ENCODE data around the gene LOXL1. TPM values are rescaled to one million over a fixed set of nuclear protein-coding genes. Genes with fewer than 3 reads are reported as not detected.
A peak's percentile ranks its signal among the peaks of the same experiment; 100 is the strongest.

LOXL1 gene
- polyA plus RNA-seq, 3 donors = 0.07 TPM; not detected in 2

- H4K20me1 ChIP-seq (ENCODE audit: insufficient read depth, low read length) = no peaks in the 10 kb centered on the region
- H3K4me1 ChIP-seq (ENCODE audit: control insufficient read depth in 1 of 2, insufficient read depth in 2 of 2, low read length in 2 of 2) = peaks cover 17 to 40% of the 10 kb centered on the region in 2 donors
- Mint-ChIP-seq H3K27me3 (ENCODE audit: low read depth in 3 of 3) (peaks cover 39 to 55% (median 41%) of the 10 kb centered on the region in 3 donors), H3K4me1 (peaks cover 26% of the 10 kb centered on the region), H3K4me3 (peak overlapping the region; percentile 45 to 87), H3K9me3 (peaks cover 0 to 5% (median 0%) of the 10 kb centered on the region in 7 donors), H3K27ac (no peak overlapping the region), H3K36me3 (peaks cover 0 to 9% of the 10 kb centered on the region in 2 donors)
- 83% methylated on average over 3 of the region's 3 CpGs for WGBS (ENCODE audit: insufficient coverage)
- H3K4me3 ChIP-seq (replicated peaks in 1 of 3; ENCODE audit: low read depth in 2 of 3, low read length in 3 of 3) = peak overlapping the region in 1 of 3 experiments; percentile 69
- intact Hi-C loops (cut with micrococcal nuclease) = loop anchor here in 1 of 2 donors (5.0 kb wide), 1 partner anchor 46 kb away; no protein-coding TSS in a partner anchor
- no peak for TF ChIP-seq CTCF (IDR thresholded peaks at IDR 0.05)
- H3K79me2 ChIP-seq (ENCODE audit: insufficient read depth, low read length) = no peaks in the 10 kb centered on the region
- H3K9ac ChIP-seq (ENCODE audit: insufficient read depth, low read length, poor library complexity, severe bottlenecking) = peak overlapping the region; percentile 60
- H3K4me2 ChIP-seq (replicated peaks; ENCODE audit: extremely low read depth, low read length, poor library complexity, severe bottlenecking) = peak overlapping the region; percentile 79
- DNase-seq = no peak
- no peaks in the 10 kb centered on the region for H3K36me3 ChIP-seq (replicated peaks in 1 of 2; ENCODE audit: control insufficient read depth in 1 of 2, insufficient read depth in 2 of 2, low read length in 2 of 2)
- peaks cover 0 to 5% of the 10 kb centered on the region in 2 donors for H3K9me3 ChIP-seq (replicated peaks in 1 of 2; ENCODE audit: control insufficient read depth in 1 of 2, insufficient read depth in 1 of 2, low read length in 2 of 2)
- H2AFZ ChIP-seq (ENCODE audit: insufficient read depth, low read depth, low read length, poor library complexity, severe bottlenecking) = no peak overlapping the region
- peaks cover 13 to 49% of the 10 kb centered on the region in 2 donors for H3K27me3 ChIP-seq (ENCODE audit: control insufficient read depth in 2 of 2, insufficient read depth in 2 of 2, low read length in 2 of 2)
- no peak overlapping the region for H3K27ac ChIP-seq (ENCODE audit: low read depth in 1 of 2, low read length in 2 of 2)
Observed at GRCh38 chr15:73928241-73928579, 1.9 kb downstream of the LOXL1 start.

- Histone ChIP-seq H3K4me3 (replicated peaks in 1 of 3; ENCODE audit: low read depth in 2 of 3, low read length in 3 of 3) (no peak overlapping the region), H3K4me2 (replicated peaks; ENCODE audit: extremely low read depth, low read length, poor library complexity, severe bottlenecking) (no peak overlapping the region), H3K27ac (ENCODE audit: low read depth in 1 of 2, low read length in 2 of 2) (no peak overlapping the region), H3K27me3 (ENCODE audit: control insufficient read depth in 2 of 2, insufficient read depth in 2 of 2, low read length in 2 of 2) (peaks cover 13 to 49% of the 10 kb centered on the region in 2 donors), H3K36me3 (replicated peaks in 1 of 2; ENCODE audit: control insufficient read depth in 1 of 2, insufficient read depth in 2 of 2, low read length in 2 of 2) (no peaks in the 10 kb centered on the region), H2AFZ (ENCODE audit: insufficient read depth, low read depth, low read length, poor library complexity, severe bottlenecking) (no peak overlapping the region), H3K9ac (ENCODE audit: insufficient read depth, low read length, poor library complexity, severe bottlenecking) (no peak overlapping the region), H3K9me3 (replicated peaks in 1 of 2; ENCODE audit: control insufficient read depth in 1 of 2, insufficient read depth in 1 of 2, low read length in 2 of 2) (peaks cover 0 to 5% of the 10 kb centered on the region in 2 donors), H3K4me1 (ENCODE audit: control insufficient read depth in 1 of 2, insufficient read depth in 2 of 2, low read length in 2 of 2) (peaks cover 11 to 31% of the 10 kb centered on the region in 2 donors), H4K20me1 (ENCODE audit: insufficient read depth, low read length) (no peaks in the 10 kb centered on the region), H3K79me2 (ENCODE audit: insufficient read depth, low read length) (no peaks in the 10 kb centered on the region)
- Mint-ChIP-seq H3K4me3 (peak overlapping the region in 1 of 2 donors; percentile 83), H3K9me3 (peaks cover 0 to 5% (median 0%) of the 10 kb centered on the region in 7 donors), H3K27ac (no peak overlapping the region), H3K4me1 (peaks cover 17% of the 10 kb centered on the region), H3K27me3 (ENCODE audit: low read depth in 3 of 3) (peaks cover 36 to 56% (median 38%) of the 10 kb centered on the region in 3 donors), H3K36me3 (peaks cover 0 to 9% of the 10 kb centered on the region in 2 donors)
- 78% methylated on average over 2 of the region's 5 CpGs for WGBS (ENCODE audit: insufficient coverage)
- intact Hi-C loops (cut with micrococcal nuclease) = loop anchor here in 1 of 2 donors (5.0 kb wide), 1 partner anchor 47 kb away; no protein-coding TSS in a partner anchor
- TF ChIP-seq CTCF (IDR thresholded peaks at IDR 0.05) = no peak
- DNase-seq = no peak
Observed at GRCh38 chr15:73928971-73929627, 2.8 kb downstream of the LOXL1 start.

Measured in CD14-positive monocyte (primary cell).